ENCODE results near the gene PIGQ.

PIGQ gene

DNA sequence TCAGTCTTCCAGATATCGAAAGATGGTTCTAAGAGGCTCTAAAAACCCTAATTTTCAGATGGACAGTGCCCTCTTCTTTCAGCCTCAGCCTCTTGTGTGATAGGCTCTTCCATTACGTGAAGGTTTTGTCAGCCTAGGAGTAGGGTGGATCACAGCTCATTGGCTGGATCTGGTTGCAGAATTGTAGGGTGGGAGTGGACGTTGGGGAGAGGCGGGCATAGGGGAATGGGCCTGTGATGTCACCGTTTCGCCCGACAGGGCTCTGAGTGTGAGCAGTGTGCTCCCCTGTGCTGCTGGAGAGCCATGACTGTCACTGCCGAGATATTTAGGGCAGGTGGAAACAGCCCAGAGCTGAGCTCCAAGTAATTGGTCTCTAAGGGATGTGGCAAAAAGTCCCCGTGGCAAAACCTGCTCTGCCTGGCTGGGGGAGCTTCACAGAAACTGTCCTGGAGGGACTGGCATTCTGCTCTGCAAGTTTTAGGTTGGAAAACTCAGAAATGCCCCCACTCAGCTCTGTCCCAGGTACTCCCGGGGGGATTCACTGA, 54.8 kb downstream of the PIGQ start:
- Histone ChIP-seq H3K9ac (ENCODE audit: low read length) (no peak overlapping the region), H3K9me2 (replicated peaks; ENCODE audit: insufficient read depth, low read length) (no peaks in the 10 kb centered on the region), H3K36me3 (ENCODE audit: low read length) (no peaks in the 10 kb centered on the region), H3K27me3 (ENCODE audit: low read length) (no peaks in the 10 kb centered on the region), H4K20me1 (ENCODE audit: low read depth, low read length) (no peaks in the 10 kb centered on the region), H3K4me3 (ENCODE audit: insufficient read depth, low read length, poor library complexity, severe bottlenecking) (no peak overlapping the region), H3F3A (ENCODE audit: insufficient read depth) (no peaks in the 10 kb centered on the region), H3K9me3 (ENCODE audit: insufficient read depth, low read length) (no peaks in the 10 kb centered on the region), H3K79me2 (ENCODE audit: insufficient read depth, low read length) (no peaks in the 10 kb centered on the region), H3K27ac (ENCODE audit: low read depth, low read length) (no peak overlapping the region), H2AFZ (ENCODE audit: low read depth, low read length, severe bottlenecking) (no peak overlapping the region), H3K4me2 (ENCODE audit: low read depth, low read length, poor library complexity, severe bottlenecking) (no peak overlapping the region)
- no peak for TF ChIP-seq EZH2phosphoT487 (conservative IDR thresholded peaks at IDR 0.05; ENCODE audit: low read length)
- TF ChIP-seq, protein P1, sequence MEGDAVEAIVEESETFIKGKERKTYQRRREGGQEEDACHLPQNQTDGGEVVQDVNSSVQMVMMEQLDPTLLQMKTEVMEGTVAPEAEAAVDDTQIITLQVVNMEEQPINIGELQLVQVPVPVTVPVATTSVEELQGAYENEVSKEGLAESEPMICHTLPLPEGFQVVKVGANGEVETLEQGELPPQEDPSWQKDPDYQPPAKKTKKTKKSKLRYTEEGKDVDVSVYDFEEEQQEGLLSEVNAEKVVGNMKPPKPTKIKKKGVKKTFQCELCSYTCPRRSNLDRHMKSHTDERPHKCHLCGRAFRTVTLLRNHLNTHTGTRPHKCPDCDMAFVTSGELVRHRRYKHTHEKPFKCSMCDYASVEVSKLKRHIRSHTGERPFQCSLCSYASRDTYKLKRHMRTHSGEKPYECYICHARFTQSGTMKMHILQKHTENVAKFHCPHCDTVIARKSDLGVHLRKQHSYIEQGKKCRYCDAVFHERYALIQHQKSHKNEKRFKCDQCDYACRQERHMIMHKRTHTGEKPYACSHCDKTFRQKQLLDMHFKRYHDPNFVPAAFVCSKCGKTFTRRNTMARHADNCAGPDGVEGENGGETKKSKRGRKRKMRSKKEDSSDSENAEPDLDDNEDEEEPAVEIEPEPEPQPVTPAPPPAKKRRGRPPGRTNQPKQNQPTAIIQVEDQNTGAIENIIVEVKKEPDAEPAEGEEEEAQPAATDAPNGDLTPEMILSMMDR (IDR thresholded peaks at IDR 0.05; ENCODE audit: insufficient read depth, low read length, poor library complexity, severe bottlenecking): no peak

DNA sequence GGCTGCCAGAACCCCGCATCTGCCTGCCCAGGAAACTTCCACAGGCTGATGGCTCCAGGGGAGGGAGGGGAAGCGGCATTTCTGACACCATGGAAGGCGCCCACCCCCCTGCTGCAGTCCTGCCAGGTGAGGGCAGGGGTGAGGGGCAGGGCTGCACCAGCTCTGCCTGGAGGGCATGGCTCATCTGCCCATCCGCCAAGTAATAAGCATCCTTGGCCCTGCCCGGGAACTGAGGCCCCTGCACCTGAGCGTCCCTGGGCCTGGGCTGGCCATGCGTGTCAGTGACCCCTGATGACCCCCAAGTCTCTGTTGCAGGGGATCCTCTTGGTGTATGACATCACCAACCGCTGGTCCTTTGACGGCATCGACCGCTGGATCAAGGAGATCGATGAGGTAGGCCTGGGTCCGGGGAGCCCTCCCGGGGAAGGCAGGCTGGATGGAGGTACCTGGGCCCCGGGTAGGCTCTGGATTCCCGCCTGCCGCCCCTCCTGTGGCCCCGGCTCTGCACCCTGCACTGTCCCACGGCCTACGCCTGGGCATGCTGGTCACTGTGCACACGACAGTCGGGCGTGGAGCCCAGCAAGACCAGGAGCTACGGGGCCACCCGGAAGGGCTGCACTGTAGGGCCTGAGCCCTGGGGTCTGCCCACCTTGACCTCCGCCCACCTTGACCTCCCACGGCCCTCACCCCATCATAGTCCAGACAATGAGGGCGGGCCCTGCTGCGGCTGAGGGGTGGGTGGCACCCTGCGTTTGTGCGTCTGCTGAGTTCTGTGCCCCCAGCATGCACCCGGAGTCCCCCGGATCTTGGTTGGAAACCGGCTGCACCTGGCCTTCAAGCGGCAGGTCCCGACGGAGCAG, 55.6 kb downstream of the PIGQ start:
- no peak for TF ChIP-seq EZH2phosphoT487 (conservative IDR thresholded peaks at IDR 0.05; ENCODE audit: low read length)
- H3K79me2 ChIP-seq (ENCODE audit: insufficient read depth, low read length): no peaks in the 10 kb centered on the region
- H3K27ac ChIP-seq (ENCODE audit: low read depth, low read length): no peak overlapping the region
- H3K36me3 ChIP-seq (ENCODE audit: low read length): no peaks in the 10 kb centered on the region
- no peaks in the 10 kb centered on the region for H4K20me1 ChIP-seq (ENCODE audit: low read depth, low read length)
- H3K9me2 ChIP-seq (replicated peaks; ENCODE audit: insufficient read depth, low read length): no peaks in the 10 kb centered on the region
- H3K27me3 ChIP-seq (ENCODE audit: low read length): no peaks in the 10 kb centered on the region
- H3F3A ChIP-seq (ENCODE audit: insufficient read depth): no peaks in the 10 kb centered on the region
- H3K9ac ChIP-seq (ENCODE audit: low read length): no peak overlapping the region
- H2AFZ ChIP-seq (ENCODE audit: low read depth, low read length, severe bottlenecking): no peak overlapping the region
- H3K4me3 ChIP-seq (ENCODE audit: insufficient read depth, low read length, poor library complexity, severe bottlenecking): no peak overlapping the region
- no peak overlapping the region for H3K4me2 ChIP-seq (ENCODE audit: low read depth, low read length, poor library complexity, severe bottlenecking)
- H3K9me3 ChIP-seq (ENCODE audit: insufficient read depth, low read length): no peaks in the 10 kb centered on the region

DNA sequence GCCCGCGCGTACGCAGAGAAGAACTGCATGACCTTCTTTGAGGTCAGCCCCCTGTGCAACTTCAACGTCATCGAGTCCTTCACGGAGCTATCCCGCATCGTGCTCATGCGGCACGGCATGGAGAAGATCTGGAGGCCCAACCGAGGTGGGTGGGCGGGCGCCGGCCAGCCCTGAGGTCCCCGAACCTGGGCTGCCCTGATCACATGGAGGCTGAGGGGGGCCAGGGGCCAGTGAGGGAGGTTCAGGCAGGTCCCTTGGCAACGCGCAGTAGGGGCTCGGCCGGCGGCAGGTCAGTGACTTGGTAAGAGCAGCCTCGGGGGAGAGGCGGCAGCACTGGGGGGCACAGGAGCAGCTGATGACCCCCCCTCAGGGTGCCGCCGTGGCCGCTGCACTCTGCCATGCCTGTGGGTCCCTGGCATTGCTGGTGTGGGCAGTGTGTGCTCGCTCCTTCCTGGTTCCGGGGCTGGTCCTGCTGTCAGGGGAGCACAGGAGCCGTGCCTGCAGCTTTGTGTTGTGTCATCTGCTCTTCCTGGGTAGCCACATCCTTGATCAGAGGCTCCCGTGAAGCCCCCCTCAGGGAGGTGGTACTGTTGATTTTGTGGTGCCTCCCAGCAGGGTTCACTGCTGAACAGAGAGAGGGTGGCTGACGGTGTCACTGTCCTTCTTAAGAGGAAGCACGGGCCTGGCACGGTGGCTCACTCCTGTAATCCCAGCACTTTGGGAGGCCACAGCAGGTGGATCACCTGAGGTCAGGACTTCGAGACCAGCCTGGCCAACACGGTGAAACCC, 56.4 kb downstream of the PIGQ start:
- Histone ChIP-seq H3K9me3 (ENCODE audit: insufficient read depth, low read length) (no peaks in the 10 kb centered on the region), H2AFZ (ENCODE audit: low read depth, low read length, severe bottlenecking) (no peak overlapping the region), H3K27me3 (ENCODE audit: low read length) (no peaks in the 10 kb centered on the region), H3F3A (ENCODE audit: insufficient read depth) (no peaks in the 10 kb centered on the region), H4K20me1 (ENCODE audit: low read depth, low read length) (no peaks in the 10 kb centered on the region), H3K9me2 (replicated peaks; ENCODE audit: insufficient read depth, low read length) (no peaks in the 10 kb centered on the region), H3K79me2 (ENCODE audit: insufficient read depth, low read length) (no peaks in the 10 kb centered on the region), H3K4me2 (ENCODE audit: low read depth, low read length, poor library complexity, severe bottlenecking) (no peak overlapping the region), H3K9ac (ENCODE audit: low read length) (no peak overlapping the region), H3K27ac (ENCODE audit: low read depth, low read length) (no peak overlapping the region), H3K36me3 (ENCODE audit: low read length) (no peaks in the 10 kb centered on the region), H3K4me3 (ENCODE audit: insufficient read depth, low read length, poor library complexity, severe bottlenecking) (no peak overlapping the region)
- TF ChIP-seq, protein P1 (IDR thresholded peaks at IDR 0.05; ENCODE audit: insufficient read depth, low read length, poor library complexity, severe bottlenecking): no peak
- TF ChIP-seq EZH2phosphoT487 (conservative IDR thresholded peaks at IDR 0.05; ENCODE audit: low read length): no peak
